Dermis blood vessel endothelial cell (primary cell): ENCODE results near the gene FBXL4. TPM values are rescaled to one million over a fixed set of nuclear protein-coding genes. Genes with fewer than 3 reads are reported as not detected.
A peak's percentile ranks its signal among the peaks of the same experiment; 100 is the strongest.

Experiments used
- DNase-seq: peaks from one replicate; pipeline ENCODE4 v3.0.0; 2010
- total RNA-seq: library from RNA; depleted of rRNA; stranded (reverse); fragments of >200 nt; gene quantifications from 2 replicates; pipeline ENCODE4 v1.2.3, GENCODE V29; 2014

The FBXL4 gene
- 15.5 and 18.6 TPM in 2 replicates for total RNA-seq

- peak; percentile 76 for DNase-seq
Observed at GRCh38 chr6:98947411-98948292, at the start of gene FBXL4. Gene FBXL4, minus strand, starts transcription at chr6:98947946. Its CDS starts 20,958 bp downstream, at chr6:98926988.

- DNase-seq = no peak
Observed at GRCh38 chr6:98995116-98995515, 47.4 kb upstream of the FBXL4 start.

- no peak for DNase-seq
Observed at GRCh38 chr6:98992535-98992934, 44.8 kb upstream of the FBXL4 start.

GRCh38 chr6:98986071-98986615, 38.4 kb upstream of the FBXL4 start:
- DNase-seq = no peak

- no peak for DNase-seq
Observed at GRCh38 chr6:98985391-98985790, 37.6 kb upstream of the FBXL4 start.

GRCh38 chr6:98984121-98984520, 36.4 kb upstream of the FBXL4 start:
- DNase-seq = no peak

- no peak for DNase-seq
Observed at GRCh38 chr6:98981473-98981872, 33.7 kb upstream of the FBXL4 start.

- DNase-seq = no peak
Observed at GRCh38 chr6:98980819-98981218, 33.1 kb upstream of the FBXL4 start.

GRCh38 chr6:98977671-98978292, 30.0 kb upstream of the FBXL4 start:
- DNase-seq = peak; percentile 17

GRCh38 chr6:98976674-98977385, 29.1 kb upstream of the FBXL4 start:
- no peak for DNase-seq

GRCh38 chr6:98975421-98975820, 27.7 kb upstream of the FBXL4 start:
- DNase-seq = no peak

GRCh38 chr6:98974309-98974708, 26.6 kb upstream of the FBXL4 start:
- DNase-seq = no peak

- no peak for DNase-seq
Observed at GRCh38 chr6:98973571-98973970, 25.8 kb upstream of the FBXL4 start.

- DNase-seq = no peak
Observed at GRCh38 chr6:98971303-98971702, 23.6 kb upstream of the FBXL4 start.

- no peak for DNase-seq
Observed at GRCh38 chr6:98970469-98970868, 22.7 kb upstream of the FBXL4 start.

GRCh38 chr6:98967616-98968015, 19.9 kb upstream of the FBXL4 start:
- no peak for DNase-seq

GRCh38 chr6:98959631-98960030, 11.9 kb upstream of the FBXL4 start:
- no peak for DNase-seq

GRCh38 chr6:98958776-98959175, 11.0 kb upstream of the FBXL4 start:
- DNase-seq = peak; percentile 35

GRCh38 chr6:98957450-98957849, 9.7 kb upstream of the FBXL4 start:
- DNase-seq = peak; percentile 94

GRCh38 chr6:98949589-98949988, 1.8 kb upstream of the FBXL4 start:
- DNase-seq = no peak

GRCh38 chr6:98946879-98947410, 801 bp downstream of the FBXL4 start:
- peak; percentile 32 for DNase-seq

- no peak for DNase-seq
Observed at GRCh38 chr6:98946266-98946878, 1.4 kb downstream of the FBXL4 start.
